T-helper 22 cell (primary cell): ENCODE measurements around the gene MUCL3.
"Not testable (repeated sequence)": the region's sequence is repeated elsewhere in the genome, so short reads cannot be mapped to it uniquely, and the experiment has no call there.

Experiments used
- DNase-seq: peaks from one replicate; pipeline ENCODE4 v3.0.0-alpha.2; 2020; ENCODE audit warnings: low read depth

MUCL3 gene

DNA sequence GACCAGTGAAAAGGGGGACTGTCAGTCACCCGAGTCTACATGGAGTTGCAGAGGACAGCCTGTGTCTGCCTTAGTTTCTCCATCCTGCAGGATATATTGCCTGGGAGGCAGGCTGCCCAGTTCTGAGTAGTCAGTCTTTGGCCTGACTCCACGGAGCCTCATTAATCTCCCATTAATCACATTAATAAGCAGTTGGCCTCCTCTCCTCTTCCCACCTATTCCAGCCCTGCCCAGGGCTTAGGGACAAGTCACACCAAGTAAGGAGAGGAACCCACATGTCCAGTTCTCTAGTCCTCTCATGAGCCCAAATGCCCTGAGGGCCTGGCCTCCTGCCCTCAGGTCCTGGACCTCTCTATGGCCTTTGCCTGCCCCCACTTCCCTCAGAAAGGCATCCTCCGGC lies 1.3 kb upstream of the MUCL3 start:
- no peak for DNase-seq

- DNase-seq = no peak
These were observed 1.7 kb downstream of the MUCL3 start for GRCh38 chr6:30942338-30943060.

- no peak for DNase-seq
These were observed 3.3 kb downstream of the MUCL3 start for GRCh38 chr6:30944051-30944450.

- DNase-seq = no peak
These were observed 4.5 kb downstream of the MUCL3 start for GRCh38 chr6:30945281-30945680.

- no peak for DNase-seq
These were observed 6.5 kb downstream of the MUCL3 start for GRCh38 chr6:30947231-30947630.

GRCh38 chr6:30948811-30949210 lies 8.0 kb downstream of the MUCL3 start:
- no peak for DNase-seq

DNA sequence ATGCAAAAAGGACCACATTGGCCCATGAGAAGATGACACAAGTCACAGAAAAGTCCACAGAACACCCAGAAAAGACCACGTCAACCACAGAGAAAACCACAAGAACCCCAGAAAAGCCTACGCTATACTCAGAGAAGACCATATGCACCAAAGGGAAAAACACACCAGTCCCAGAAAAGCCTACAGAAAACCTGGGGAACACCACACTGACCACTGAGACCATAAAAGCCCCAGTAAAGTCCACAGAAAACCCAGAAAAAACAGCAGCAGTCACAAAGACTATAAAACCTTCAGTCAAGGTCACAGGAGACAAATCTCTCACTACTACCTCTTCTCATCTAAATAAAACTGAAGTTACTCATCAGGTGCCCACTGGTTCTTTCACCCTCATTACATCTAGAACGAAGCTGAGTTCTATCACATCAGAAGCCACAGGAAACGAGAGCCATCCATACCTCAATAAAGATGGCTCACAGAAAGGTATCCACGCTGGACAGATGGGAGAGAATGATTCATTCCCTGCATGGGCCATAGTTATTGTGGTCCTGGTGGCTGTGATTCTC lies 11.2 kb downstream of the MUCL3 start:
- DNase-seq = no peak

GRCh38 chr6:30954631-30955366 lies 14.0 kb downstream of the MUCL3 start:
- DNase-seq = no peak

GRCh38 chr6:30955367-30956042 lies 14.7 kb downstream of the MUCL3 start:
- peak; percentile 18 for DNase-seq

DNA sequence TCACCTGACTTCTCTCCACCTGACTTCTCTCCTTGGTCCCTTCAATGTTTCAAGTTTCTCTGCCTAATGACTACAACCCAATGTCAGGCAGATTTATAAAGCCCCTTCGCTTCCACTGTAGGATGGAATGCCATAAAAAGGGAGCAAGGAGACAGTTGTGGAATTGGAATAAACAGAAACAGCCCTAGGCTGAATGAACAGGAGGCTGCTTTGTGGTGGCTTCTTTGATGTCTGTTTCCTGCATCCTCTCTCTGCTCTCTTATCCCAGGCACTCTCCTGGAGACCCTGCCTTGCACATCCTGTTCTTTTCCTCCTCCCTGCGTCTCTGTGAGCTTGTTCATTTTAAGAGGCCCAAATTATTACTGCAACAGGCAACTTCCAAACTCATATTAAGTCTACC lies 16.9 kb downstream of the MUCL3 start:
- DNase-seq = no peak

DNA sequence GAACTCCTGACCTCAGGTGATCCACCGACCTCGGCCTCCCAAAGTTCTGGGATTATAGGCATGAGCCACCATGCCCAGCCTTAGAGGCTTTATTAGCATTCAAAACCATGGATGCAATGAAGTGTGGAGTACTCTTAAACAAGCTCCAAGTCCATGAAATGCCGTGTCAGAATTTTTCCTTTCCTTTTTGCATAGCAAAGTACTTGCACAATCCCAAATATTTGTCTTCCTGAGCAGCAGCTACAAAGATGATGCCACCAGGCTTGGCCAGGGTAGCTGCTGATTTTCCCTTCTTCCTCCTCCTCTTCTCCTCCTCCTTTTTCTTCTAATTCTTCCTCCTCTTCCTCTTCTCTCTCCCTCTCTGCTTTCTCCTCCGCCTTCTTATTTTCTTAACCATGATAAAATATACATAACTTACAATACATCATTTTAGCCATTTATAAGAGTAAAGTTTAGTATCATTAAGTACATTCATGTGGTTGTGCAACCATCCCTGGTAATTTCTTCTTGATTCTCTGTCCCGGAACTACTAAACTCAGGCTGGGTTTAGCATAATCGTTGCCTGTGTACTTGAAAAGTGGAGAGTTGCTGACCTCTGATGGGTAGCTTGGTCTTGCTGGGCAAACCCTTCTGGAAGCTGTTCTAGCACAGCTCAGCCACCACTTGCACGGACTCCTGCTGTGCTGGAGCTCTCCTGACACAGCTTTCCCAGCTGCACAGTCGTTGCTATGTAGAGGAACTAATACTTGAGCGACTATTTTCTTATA lies 20.3 kb downstream of the MUCL3 start:
- DNase-seq = no peak

DNA sequence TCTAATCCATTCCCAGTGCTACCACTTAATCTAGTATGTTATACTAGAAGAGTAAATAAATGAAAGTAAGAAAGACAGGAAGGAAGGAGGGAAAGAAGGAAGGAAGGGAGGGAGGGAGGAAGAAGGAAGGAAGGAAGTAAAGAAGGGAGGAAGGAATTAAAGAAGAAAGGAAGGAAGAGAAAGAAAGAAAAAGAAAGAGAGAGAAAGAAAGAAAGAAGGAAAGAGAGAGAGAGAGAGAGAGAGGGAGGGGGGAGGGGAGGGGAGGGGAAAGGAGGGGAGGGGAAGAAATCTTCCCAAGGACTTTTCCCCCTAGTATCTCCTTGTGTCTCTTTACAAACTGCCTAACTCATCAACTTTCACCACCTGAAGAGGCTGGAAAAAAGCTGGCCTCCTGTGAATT lies 21.9 kb downstream of the MUCL3 start:
- no peak for DNase-seq

DNA sequence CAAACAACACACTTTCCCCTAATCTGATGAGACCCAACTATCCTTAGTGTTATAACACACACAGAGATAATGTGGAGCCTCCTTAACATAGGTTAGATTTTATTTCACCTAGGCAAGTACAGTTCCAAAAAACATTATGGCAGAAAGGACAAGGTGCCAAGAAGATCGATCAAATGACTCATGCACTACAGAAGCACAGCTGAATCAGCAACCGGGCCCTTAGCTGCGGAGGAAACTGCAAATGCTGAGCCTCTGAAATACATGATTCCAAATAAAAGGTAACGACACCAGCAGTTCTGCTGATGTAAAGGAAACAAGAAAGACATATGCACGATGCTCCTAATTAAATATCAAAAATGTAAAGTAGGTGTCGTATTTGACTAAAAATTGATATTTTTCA lies 22.9 kb downstream of the MUCL3 start:
- no peak for DNase-seq

GRCh38 chr6:30964075-30964474 lies 23.3 kb downstream of the MUCL3 start:
- no peak for DNase-seq

DNA sequence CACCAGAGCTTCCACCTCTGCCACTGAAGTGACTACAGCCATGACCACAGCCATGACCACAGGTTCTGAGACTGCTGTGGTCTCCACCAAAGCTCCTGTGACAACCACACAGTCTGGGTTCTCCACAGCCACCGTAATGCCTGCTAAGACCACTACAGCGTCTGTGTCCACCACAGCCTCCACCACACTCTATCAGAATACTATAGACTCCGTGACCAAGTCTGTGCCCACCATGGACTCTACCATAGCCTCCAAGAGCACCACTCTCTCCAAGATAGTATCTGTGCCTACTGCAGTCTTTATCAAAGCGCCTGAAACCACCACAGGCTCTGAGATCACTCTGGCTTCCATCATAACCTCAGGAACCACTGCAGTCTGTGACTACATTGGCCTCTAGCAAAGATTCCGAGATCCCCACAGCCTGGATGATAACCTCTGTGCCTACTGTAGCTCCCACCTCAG lies 24.4 kb downstream of the MUCL3 start:
- no peak for DNase-seq

- DNase-seq = no peak
These were observed 25.4 kb downstream of the MUCL3 start for GRCh38 chr6:30966154-30966553.

GRCh38 chr6:30969171-30969570 lies 28.4 kb downstream of the MUCL3 start:
- not testable (repeated sequence) for DNase-seq

DNA sequence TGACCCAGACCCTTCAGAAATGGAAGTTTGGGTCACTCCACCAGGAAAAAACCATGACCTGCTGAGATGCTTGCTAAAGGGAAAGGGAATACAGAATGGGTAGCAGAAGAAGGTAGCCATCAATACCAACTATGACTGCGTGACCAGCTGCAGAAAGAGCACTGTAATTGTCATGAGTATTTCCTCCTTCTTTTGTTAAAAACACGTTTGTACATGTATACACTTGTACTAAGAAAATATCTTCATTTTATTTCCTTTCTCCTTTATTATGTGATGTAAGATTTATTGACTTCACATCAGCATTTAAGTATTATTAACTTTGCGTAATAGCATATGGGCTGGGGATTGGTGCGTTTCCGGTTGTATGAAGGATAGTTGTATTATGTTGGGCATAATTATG lies 30.2 kb downstream of the MUCL3 start:
- DNase-seq = no peak

- no peak for DNase-seq
These were observed 32.0 kb downstream of the MUCL3 start for GRCh38 chr6:30972816-30973215.

GRCh38 chr6:30974490-30975252 lies 33.9 kb downstream of the MUCL3 start:
- no peak for DNase-seq

- no peak for DNase-seq
These were observed 38.4 kb downstream of the MUCL3 start for GRCh38 chr6:30979141-30979540.
